Ammon's horn (tissue), 1 donor: ENCODE results near the gene DTL.

ENCODE experiments used
- DNase-seq: peaks from one replicate; pipeline ENCODE4 v3.0.0-alpha.2; 2016; ENCODE audit warnings: low spot score

Gene DTL

GRCh38 chr1:212132025-212132424 lies 96.5 kb downstream of the DTL start:
- no peak for DNase-seq

GRCh38 chr1:212133319-212133718 lies 97.8 kb downstream of the DTL start:
- peak; percentile 27 for DNase-seq

GRCh38 chr1:212135166-212135565 lies 99.6 kb downstream of the DTL start:
- DNase-seq: no peak

GRCh38 chr1:212137854-212138253 lies 102.3 kb downstream of the DTL start:
- no peak for DNase-seq

GRCh38 chr1:212138457-212138856 lies 102.9 kb downstream of the DTL start:
- no peak for DNase-seq

- DNase-seq: no peak
Observed at GRCh38 chr1:212139526-212140135, 104.1 kb downstream of the DTL start.

- no peak for DNase-seq
Observed at GRCh38 chr1:212141404-212141803, 105.9 kb downstream of the DTL start.

GRCh38 chr1:212142883-212143530 lies 107.5 kb downstream of the DTL start:
- DNase-seq: no peak

GRCh38 chr1:212147581-212148033 lies 112.1 kb downstream of the DTL start:
- no peak for DNase-seq

- DNase-seq: no peak
Observed at GRCh38 chr1:212149566-212149965, 114.0 kb downstream of the DTL start.

GRCh38 chr1:212152308-212152693 lies 116.8 kb downstream of the DTL start:
- no peak for DNase-seq

- DNase-seq: no peak
Observed at GRCh38 chr1:212152869-212153268, 117.3 kb downstream of the DTL start.

GRCh38 chr1:212153635-212154034 lies 118.1 kb downstream of the DTL start:
- no peak for DNase-seq
